Measurements from ENCODE around the gene ANKRD24.
"Not testable (repeated sequence)": the region's sequence is repeated elsewhere in the genome, so short reads cannot be mapped to it uniquely, and the experiment has no call there.

ANKRD24 gene

GRCh38 chr19:4233282-4233853, 50.9 kb downstream of the ANKRD24 start:
- DNase-seq: no peak

- no peak for DNase-seq
Observed at GRCh38 chr19:4234142-4234861, 51.8 kb downstream of the ANKRD24 start.

- no peak for DNase-seq
Observed at GRCh38 chr19:4234862-4235201, 52.3 kb downstream of the ANKRD24 start.

- not testable (repeated sequence) for DNase-seq
Observed at GRCh38 chr19:4237510-4237909, 55.0 kb downstream of the ANKRD24 start.

GRCh38 chr19:4238831-4239230, 56.3 kb downstream of the ANKRD24 start:
- no peak for DNase-seq

GRCh38 chr19:4241824-4242430, 59.4 kb downstream of the ANKRD24 start:
- DNase-seq: no peak

- DNase-seq: not testable (repeated sequence)
Observed at GRCh38 chr19:4245938-4246337, 63.4 kb downstream of the ANKRD24 start.

- peak; percentile 99 for DNase-seq
Observed at GRCh38 chr19:4246767-4247593, 64.5 kb downstream of the ANKRD24 start, which contains the start of gene YJU2. Gene YJU2 (plus strand): TSS chr19:4247080. CDS start chr19:4247147, 67 bp downstream.

GRCh38 chr19:4256563-4256962, 74.1 kb downstream of the ANKRD24 start:
- no peak for DNase-seq

GRCh38 chr19:4257025-4257424, 74.5 kb downstream of the ANKRD24 start:
- DNase-seq: no peak

GRCh38 chr19:4258181-4258580, 75.7 kb downstream of the ANKRD24 start:
- DNase-seq: no peak

GRCh38 chr19:4260613-4261191, 78.2 kb downstream of the ANKRD24 start:
- no peak for DNase-seq

- no peak for DNase-seq
Observed at GRCh38 chr19:4264812-4265211, 82.3 kb downstream of the ANKRD24 start.

- no peak for DNase-seq
Observed at GRCh38 chr19:4266253-4267000, 83.9 kb downstream of the ANKRD24 start.

GRCh38 chr19:4267101-4267900, 84.8 kb downstream of the ANKRD24 start:
- no peak for DNase-seq

GRCh38 chr19:4267901-4268815, 85.7 kb downstream of the ANKRD24 start:
- DNase-seq: no peak

- DNase-seq: no peak
Observed at GRCh38 chr19:4268816-4269430, 86.4 kb downstream of the ANKRD24 start.

GRCh38 chr19:4272894-4273293, 90.4 kb downstream of the ANKRD24 start:
- DNase-seq: no peak

GRCh38 chr19:4274321-4274686, 91.8 kb downstream of the ANKRD24 start:
- DNase-seq: not testable (repeated sequence)
